GM19035 (cell line): ENCODE results near the gene DCDC2C.
A peak's percentile ranks its signal among the peaks of the same experiment; 100 is the strongest.
"Not testable (repeated sequence)": the region's sequence is repeated elsewhere in the genome, so short reads cannot be mapped to it uniquely, and the experiment has no call there.

Experiments
- ATAC-seq: cut with Tn5 transposase; IDR thresholded peaks from one replicate; pipeline ENCODE4 v1.9.1; 2021; ENCODE audit not compliant: unreplicated experiment

DCDC2C gene

GRCh38 chr2:3814706-3815245 lies 111.4 kb downstream of the DCDC2C start:
- no peak for ATAC-seq

GRCh38 chr2:3817144-3817543 lies 113.8 kb downstream of the DCDC2C start:
- ATAC-seq, result not testable (repeated sequence)

- ATAC-seq, result no peak
Measured at GRCh38 chr2:3823748-3824147, 120.4 kb downstream of the DCDC2C start.

GRCh38 chr2:3827673-3828575 lies 124.5 kb downstream of the DCDC2C start:
- ATAC-seq, result peak; percentile 58

GRCh38 chr2:3830796-3831195 lies 127.4 kb downstream of the DCDC2C start:
- ATAC-seq, result no peak

- ATAC-seq, result no peak
Measured at GRCh38 chr2:3837086-3837485, 133.7 kb downstream of the DCDC2C start.

GRCh38 chr2:3838348-3838747 lies 135.0 kb downstream of the DCDC2C start:
- no peak for ATAC-seq

- ATAC-seq, result no peak
Measured at GRCh38 chr2:3839476-3839875, 136.1 kb downstream of the DCDC2C start.

GRCh38 chr2:3840611-3841155 lies 137.3 kb downstream of the DCDC2C start:
- no peak for ATAC-seq

GRCh38 chr2:3847397-3848052 lies 144.2 kb downstream of the DCDC2C start:
- ATAC-seq, result no peak

GRCh38 chr2:3848776-3849175 lies 145.4 kb downstream of the DCDC2C start:
- ATAC-seq, result no peak

GRCh38 chr2:3849213-3849612 lies 145.8 kb downstream of the DCDC2C start:
- ATAC-seq, result no peak

- ATAC-seq, result no peak
Measured at GRCh38 chr2:3857576-3857975, 154.2 kb downstream of the DCDC2C start.

- no peak for ATAC-seq
Measured at GRCh38 chr2:3864943-3865865, 161.8 kb downstream of the DCDC2C start.

GRCh38 chr2:3867469-3867868 lies 164.1 kb downstream of the DCDC2C start:
- no peak for ATAC-seq

- no peak for ATAC-seq
Measured at GRCh38 chr2:3868012-3868805, 164.8 kb downstream of the DCDC2C start.

- ATAC-seq, result no peak
Measured at GRCh38 chr2:3870222-3870621, 166.8 kb downstream of the DCDC2C start.

- ATAC-seq, result no peak
Measured at GRCh38 chr2:3871002-3871401, 167.6 kb downstream of the DCDC2C start.

GRCh38 chr2:3872451-3872850 lies 169.1 kb downstream of the DCDC2C start:
- ATAC-seq, result no peak

GRCh38 chr2:3873899-3874298 lies 170.5 kb downstream of the DCDC2C start:
- no peak for ATAC-seq
